Left lung (tissue), 10 donors: ENCODE data around the gene PQBP1. TPM values are rescaled to one million over a fixed set of nuclear protein-coding genes. Genes with fewer than 3 reads are reported as not detected.

Experiments
- ATAC-seq: fragments of 200-7000 bp; cut with Tn5 transposase; one replicate; pipeline ENCODE4 v1.9.1; 2020; ENCODE audit warnings: moderate library complexity
- DNase-seq, 4 donors: peaks; one replicate each; pipeline ENCODE4 v3.0.0-alpha.2; 2013 to 2020
- H3K27ac ChIP-seq, 2 donors: fragments of 200-600 bp; sonication (generic) in 1 of 2; one replicate each; pipeline versions ENCODE4 v1.5.0 to v1.8.0; 2020 to 2021
- H3K27me3 ChIP-seq, 2 donors: fragments of 200-600 bp; sonication (generic) in 1 of 2; one replicate each; pipeline versions ENCODE4 v1.5.0 to v1.8.0; 2020 to 2021
- H3K36me3 ChIP-seq, 2 donors: fragments of 200-600 bp; sonication (generic) in 1 of 2; one replicate each; pipeline versions ENCODE4 v1.5.0 to v1.8.0; 2020 to 2021
- H3K4me1 ChIP-seq, 2 donors: fragments of 200-600 bp; one replicate each; pipeline ENCODE4 v1.8.0; 2021
- H3K4me3 ChIP-seq, 2 donors: fragments of 200-600 bp; sonication (generic) in 1 of 2; one replicate each; pipeline versions ENCODE4 v1.5.0 to v1.8.0; 2020 to 2021; ENCODE audit warnings: mild to moderate bottlenecking in 1 of 2
- H3K9me3 ChIP-seq, 2 donors: fragments of 200-600 bp; sonication (generic) in 1 of 2; one replicate each; pipeline versions ENCODE4 v1.5.0 to v1.8.0; 2020 to 2021
- intact Hi-C, 2 donors: fragments of 100-400 bp; cut with DNase I; formaldehyde crosslinking; loops; one replicate each; pipeline versions ENCODE4 v1.11.2 to v1.14.2; 2022
- polyA plus RNA-seq, 6 donors: library from polyadenylated mRNA; unstranded; fragments of 120-200 nt; gene quantifications; one replicate each; pipeline ENCODE4 v1.2.1, GENCODE V29; 2013; ENCODE audit not compliant: insufficient read length in 6 of 6
- total RNA-seq, 2 donors: library from RNA; stranded (reverse); fragmentation: NEBNext Ultra II Directional; extraction: Animal tissue kit (Norgen Biotek cat#: 25700); gene quantifications; one replicate each; pipeline ENCODE4 v1.2.1, GENCODE V29; 2021
- TF ChIP-seq, protein P1 (sequence below), 2 donors: fragments of 200-600 bp; sonication (generic) in 1 of 2; IDR thresholded peaks; one replicate each; pipeline versions ENCODE4 v1.5.0 to v1.8.0; 2021; ENCODE audit warnings: antibody characterized with exemption in 2 of 2
- donor health status: DM: no; HTN: yes; CAD: no.
- donor health status: DM: no; HTN: no; CAD: no.

Gene PQBP1
- total and polyA plus RNA-seq, 8 donors: 56.3 to 84.6 (median 77.9) TPM

DNA sequence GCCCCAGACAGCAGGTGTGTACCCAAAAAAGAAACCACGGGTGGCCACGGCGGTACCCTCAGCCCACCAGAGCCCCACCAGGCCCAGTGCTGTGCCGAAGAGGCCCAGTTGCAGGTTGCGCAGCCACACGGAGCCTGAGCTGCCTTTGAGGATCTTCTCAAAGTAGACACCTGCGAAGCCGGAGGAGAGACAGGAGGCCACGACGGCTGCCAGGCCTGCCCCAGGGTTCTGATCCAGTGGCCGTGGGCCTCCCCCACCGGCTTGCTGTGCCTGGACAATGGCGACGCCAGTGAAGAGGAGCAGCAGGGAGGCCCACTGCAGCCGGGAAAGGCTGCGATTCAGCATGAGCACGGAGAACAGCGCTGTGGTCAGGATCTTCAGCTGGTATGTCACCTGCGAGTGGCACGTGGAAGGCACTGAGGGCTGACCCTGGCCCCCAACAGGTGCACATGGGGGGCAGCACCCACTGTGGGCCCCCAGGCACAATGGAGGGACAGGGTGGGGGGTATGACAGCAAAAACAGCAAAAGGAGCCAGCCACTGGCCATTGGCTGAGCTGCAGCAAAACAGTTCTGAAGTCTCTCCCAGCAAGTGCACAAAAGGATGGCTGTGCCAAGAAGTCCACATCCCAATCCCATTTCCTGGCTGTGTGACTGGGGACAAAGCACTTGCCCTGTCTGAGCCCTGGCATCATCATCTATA is 7.5 kb downstream of the PQBP1 start:
- no peaks in the 10 kb centered on the region for H3K9me3 ChIP-seq
- no peaks in the 10 kb centered on the region for H3K27me3 ChIP-seq
- DNase-seq (no peak), ATAC-seq (no peak)
- no peak overlapping the region for H3K4me3 ChIP-seq
- H3K36me3 ChIP-seq: peaks cover 0 to 73% of the 10 kb centered on the region in 2 donors
- H3K4me1 ChIP-seq: no peaks in the 10 kb centered on the region
- intact Hi-C loops: no loop called here
- no peak overlapping the region for H3K27ac ChIP-seq
- TF ChIP-seq, protein P1, sequence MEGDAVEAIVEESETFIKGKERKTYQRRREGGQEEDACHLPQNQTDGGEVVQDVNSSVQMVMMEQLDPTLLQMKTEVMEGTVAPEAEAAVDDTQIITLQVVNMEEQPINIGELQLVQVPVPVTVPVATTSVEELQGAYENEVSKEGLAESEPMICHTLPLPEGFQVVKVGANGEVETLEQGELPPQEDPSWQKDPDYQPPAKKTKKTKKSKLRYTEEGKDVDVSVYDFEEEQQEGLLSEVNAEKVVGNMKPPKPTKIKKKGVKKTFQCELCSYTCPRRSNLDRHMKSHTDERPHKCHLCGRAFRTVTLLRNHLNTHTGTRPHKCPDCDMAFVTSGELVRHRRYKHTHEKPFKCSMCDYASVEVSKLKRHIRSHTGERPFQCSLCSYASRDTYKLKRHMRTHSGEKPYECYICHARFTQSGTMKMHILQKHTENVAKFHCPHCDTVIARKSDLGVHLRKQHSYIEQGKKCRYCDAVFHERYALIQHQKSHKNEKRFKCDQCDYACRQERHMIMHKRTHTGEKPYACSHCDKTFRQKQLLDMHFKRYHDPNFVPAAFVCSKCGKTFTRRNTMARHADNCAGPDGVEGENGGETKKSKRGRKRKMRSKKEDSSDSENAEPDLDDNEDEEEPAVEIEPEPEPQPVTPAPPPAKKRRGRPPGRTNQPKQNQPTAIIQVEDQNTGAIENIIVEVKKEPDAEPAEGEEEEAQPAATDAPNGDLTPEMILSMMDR (IDR thresholded peaks at IDR 0.05): no peak

DNA sequence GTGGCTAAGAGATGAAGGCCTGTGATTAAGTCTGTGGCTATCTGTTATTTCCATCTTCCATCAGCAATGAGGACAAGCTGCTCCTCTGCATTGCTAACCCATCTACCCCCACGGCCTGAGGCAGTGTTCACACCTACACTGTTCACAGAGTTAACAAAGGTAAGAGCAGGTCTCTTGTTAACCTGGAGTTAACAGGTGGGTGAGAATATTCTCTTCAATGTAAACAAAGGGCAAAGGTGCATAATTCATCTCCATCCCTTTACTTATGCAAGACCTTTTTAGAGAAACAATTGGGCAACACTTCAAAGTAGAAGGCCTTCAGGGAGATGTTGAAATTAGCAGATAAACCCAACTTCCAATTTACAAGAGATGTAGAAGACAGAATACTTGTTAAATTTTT is 10.9 kb downstream of the PQBP1 start:
- Histone ChIP-seq H3K4me1 (peaks cover 0 to 4% of the 10 kb centered on the region in 2 donors), H3K36me3 (peaks cover 0 to 45% of the 10 kb centered on the region in 2 donors), H3K27me3 (no peaks in the 10 kb centered on the region), H3K4me3 (no peak overlapping the region), H3K27ac (no peak overlapping the region), H3K9me3 (no peaks in the 10 kb centered on the region)
- DNase-seq (no peak), ATAC-seq (no peak)
- TF ChIP-seq, protein P1 (IDR thresholded peaks at IDR 0.05): no peak
- intact Hi-C loops: no loop called here

DNA sequence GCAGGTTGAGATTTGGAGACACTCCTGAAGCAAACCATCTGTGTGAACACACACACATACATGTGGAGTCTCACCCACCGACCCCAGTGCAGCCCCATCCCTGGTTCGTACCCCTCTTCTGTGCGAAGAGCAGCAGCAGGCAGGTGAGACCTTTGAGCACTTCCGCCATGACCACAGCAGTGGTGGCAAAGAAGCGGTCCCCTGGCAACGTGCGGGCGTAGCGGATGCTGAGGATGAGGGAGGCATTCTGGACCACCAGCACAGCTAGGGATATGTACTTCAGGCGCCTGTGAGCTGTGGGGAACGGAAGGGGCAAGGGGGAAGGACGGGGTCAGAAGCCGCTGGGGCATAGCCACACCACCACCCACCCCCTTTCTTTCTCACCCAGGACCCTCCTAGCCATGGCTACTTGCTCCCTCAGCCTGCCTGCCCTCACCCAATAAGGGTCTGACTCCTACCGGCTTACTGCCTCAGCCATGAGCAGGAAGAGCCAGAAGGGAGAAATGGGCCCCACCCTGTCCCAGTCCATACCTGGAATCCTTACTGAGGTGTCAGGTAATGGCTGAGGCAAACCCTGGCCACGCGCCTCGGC is 12.1 kb downstream of the PQBP1 start:
- H3K4me3 ChIP-seq: no peak overlapping the region
- peaks cover 0 to 4% of the 10 kb centered on the region in 2 donors for H3K4me1 ChIP-seq
- TF ChIP-seq, protein P1 (IDR thresholded peaks at IDR 0.05): no peak
- intact Hi-C loops: no loop called here
- DNase-seq (no peak), ATAC-seq (no peak)
- no peak overlapping the region for H3K27ac ChIP-seq
- H3K9me3 ChIP-seq: no peaks in the 10 kb centered on the region
- H3K36me3 ChIP-seq: peaks cover 0 to 45% of the 10 kb centered on the region in 2 donors
- H3K27me3 ChIP-seq: no peaks in the 10 kb centered on the region

DNA sequence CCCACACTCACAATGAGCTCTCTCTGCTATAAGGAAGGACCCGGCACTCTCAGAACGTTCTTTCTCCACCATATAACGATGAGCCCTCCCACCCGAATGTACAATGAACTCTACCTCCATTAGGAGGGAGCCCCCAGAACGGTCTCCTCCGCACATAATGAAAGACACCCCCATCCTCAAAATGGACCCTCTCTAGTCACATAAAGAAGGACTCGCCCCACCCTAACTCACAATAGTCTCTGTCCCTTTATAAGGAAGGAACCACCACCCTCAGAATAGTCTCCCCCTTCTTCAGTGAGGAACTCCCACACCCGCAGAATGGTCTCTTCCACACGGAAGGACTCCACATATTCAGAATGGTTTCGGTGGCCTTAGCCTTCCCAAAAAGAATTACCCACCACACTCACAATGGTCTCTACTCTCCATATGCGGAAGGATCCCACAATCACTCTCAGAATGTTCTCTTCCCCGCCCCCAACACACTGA is 13.2 kb downstream of the PQBP1 start:
- peak overlapping the region; percentile 65 to 84 for H3K27ac ChIP-seq
- H3K36me3 ChIP-seq: peaks cover 0 to 37% of the 10 kb centered on the region in 2 donors
- no peaks in the 10 kb centered on the region for H3K9me3 ChIP-seq
- no peaks in the 10 kb centered on the region for H3K27me3 ChIP-seq
- H3K4me1 ChIP-seq: peaks cover 0 to 4% of the 10 kb centered on the region in 2 donors
- H3K4me3 ChIP-seq: peak overlapping the region; percentile 50 to 60
- intact Hi-C loops: no loop called here
- DNase-seq (no peak), ATAC-seq (no peak)
- TF ChIP-seq, protein P1 (IDR thresholded peaks at IDR 0.05): no peak

DNA sequence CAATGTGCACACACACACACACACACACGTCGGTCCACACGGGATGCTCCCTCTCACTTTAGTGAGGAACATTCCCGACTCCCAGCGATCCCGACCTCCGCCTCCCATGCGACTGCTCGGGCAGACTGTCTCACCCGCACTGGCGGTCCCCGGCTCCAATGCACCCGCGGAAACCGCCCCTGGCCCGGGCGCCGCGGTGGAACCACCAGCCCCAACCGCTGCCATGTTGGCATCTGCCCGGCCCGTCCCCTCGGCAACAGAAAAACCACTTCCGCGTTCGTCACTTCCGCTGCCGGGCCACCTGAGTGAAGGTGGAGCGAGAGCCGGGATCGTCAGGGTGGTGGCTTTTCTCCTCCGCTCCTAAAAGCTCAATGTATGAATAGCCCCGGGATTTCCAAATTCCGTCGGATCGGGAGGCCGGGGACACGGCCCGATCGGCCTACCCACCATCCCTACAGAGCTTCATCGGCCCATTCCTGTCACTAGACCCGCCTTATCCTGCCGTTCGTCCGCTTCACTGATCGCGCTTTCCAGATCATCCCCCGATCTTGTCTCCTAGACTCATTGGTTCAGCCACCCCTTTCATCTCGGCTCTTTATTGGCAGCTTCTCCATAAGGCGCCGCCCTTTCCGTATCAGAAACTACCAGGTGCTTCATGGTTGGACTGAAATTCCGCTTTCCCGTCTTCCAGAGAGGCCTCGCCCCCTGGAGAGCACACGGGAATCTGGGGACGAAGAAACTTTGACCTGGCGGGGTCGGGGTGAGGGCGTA is 13.9 kb downstream of the PQBP1 start, which contains the start of gene SLC35A2:
SLC35A2 (minus strand) TSS at position 235 of the 771 bp plus-strand sequence; CDS start at position 225, 10 bp downstream.
- TF ChIP-seq, protein P1 (IDR thresholded peaks at IDR 0.05): no peak
- Histone ChIP-seq H3K27me3 (no peaks in the 10 kb centered on the region), H3K27ac (peak within 1 kb of the TSS; percentile 65 to 84), H3K4me1 (peaks cover 0 to 5% of the 10 kb centered on the region in 2 donors), H3K9me3 (no peaks in the 10 kb centered on the region), H3K36me3 (peaks cover 0 to 31% of the 10 kb centered on the region in 2 donors), H3K4me3 (peak within 1 kb of the TSS; percentile 50 to 60)
- ATAC-seq (peak; percentile 91), DNase-seq (peak; percentile 67 to 93 (median 84))
- intact Hi-C loops: no loop called here
